Measurements from ENCODE around the gene GSG1. TPM values are rescaled to one million over a fixed set of nuclear protein-coding genes. Genes with fewer than 3 reads are reported as not detected.

The GSG1 gene
- total RNA-seq, 1 donor from 2014 or later: not detected

GRCh38 chr12:13101821-13102375 is 1.6 kb downstream of the GSG1 start:
- Histone ChIP-seq H3K27me3 (ENCODE audit: low read depth) (no peaks in the 10 kb centered on the region), H3K9me3 (replicated peaks) (no peaks in the 10 kb centered on the region), H3K4me1 (peaks cover 53% of the 10 kb centered on the region), H3K36me3 (no peaks in the 10 kb centered on the region), H3K27ac (replicated peaks) (peak overlapping the region; percentile 93), H3K4me3 (peak overlapping the region; percentile 70)
- no peak for TF ChIP-seq CTCF (IDR thresholded peaks at IDR 0.05; ENCODE audit: borderline replicate concordance)
- DNase-seq: no peak
- intact Hi-C loops (cut with micrococcal nuclease): loop anchor here (5.0 kb wide), 1 partner anchor 100 kb away; no protein-coding TSS in a partner anchor

GRCh38 chr12:13100882-13101769 is 2.3 kb downstream of the GSG1 start:
- Histone ChIP-seq H3K36me3 (no peaks in the 10 kb centered on the region), H3K9me3 (replicated peaks) (no peaks in the 10 kb centered on the region), H3K27me3 (ENCODE audit: low read depth) (no peaks in the 10 kb centered on the region), H3K27ac (replicated peaks) (peak overlapping the region; percentile 93), H3K4me1 (peaks cover 54% of the 10 kb centered on the region), H3K4me3 (peak overlapping the region; percentile 70)
- TF ChIP-seq CTCF (IDR thresholded peaks at IDR 0.05; ENCODE audit: borderline replicate concordance): peak; percentile 19
- intact Hi-C loops (cut with micrococcal nuclease): loop anchor here (5.0 kb wide), 1 partner anchor 101 kb away; no protein-coding TSS in a partner anchor
- DNase-seq: peak; percentile 91

GRCh38 chr12:13100605-13100881 is 2.9 kb downstream of the GSG1 start:
- no peaks in the 10 kb centered on the region for H3K27me3 ChIP-seq (ENCODE audit: low read depth)
- TF ChIP-seq CTCF (IDR thresholded peaks at IDR 0.05; ENCODE audit: borderline replicate concordance): no peak
- H3K36me3 ChIP-seq: no peaks in the 10 kb centered on the region
- H3K4me1 ChIP-seq: peaks cover 54% of the 10 kb centered on the region
- no peaks in the 10 kb centered on the region for H3K9me3 ChIP-seq (replicated peaks)
- intact Hi-C loops (cut with micrococcal nuclease): loop anchor here (5.0 kb wide), 1 partner anchor 102 kb away; no protein-coding TSS in a partner anchor
- peak overlapping the region; percentile 93 for H3K27ac ChIP-seq (replicated peaks)
- H3K4me3 ChIP-seq: peak overlapping the region; percentile 70
- DNase-seq: no peak

GRCh38 chr12:13099844-13100604 is 3.4 kb downstream of the GSG1 start:
- DNase-seq: no peak
- no peak for TF ChIP-seq CTCF (IDR thresholded peaks at IDR 0.05; ENCODE audit: borderline replicate concordance)
- H3K4me3 ChIP-seq: peak overlapping the region; percentile 70
- no peaks in the 10 kb centered on the region for H3K36me3 ChIP-seq
- peak overlapping the region; percentile 93 for H3K27ac ChIP-seq (replicated peaks)
- intact Hi-C loops (cut with micrococcal nuclease): loop anchor here (5.0 kb wide), 2 partner anchors 102 to 112 kb away; no protein-coding TSS in a partner anchor
- H3K27me3 ChIP-seq (ENCODE audit: low read depth): no peaks in the 10 kb centered on the region
- peaks cover 54% of the 10 kb centered on the region for H3K4me1 ChIP-seq
- no peaks in the 10 kb centered on the region for H3K9me3 ChIP-seq (replicated peaks)

GRCh38 chr12:13099066-13099843 is 4.2 kb downstream of the GSG1 start:
- no peaks in the 10 kb centered on the region for H3K27me3 ChIP-seq (ENCODE audit: low read depth)

More at GRCh38 chr12:13099066-13099843, 4.2 kb downstream of the GSG1 start:
- Histone ChIP-seq H3K4me3 (peak overlapping the region; percentile 7), H3K36me3 (no peaks in the 10 kb centered on the region), H3K9me3 (replicated peaks) (no peaks in the 10 kb centered on the region), H3K4me1 (peaks cover 54% of the 10 kb centered on the region), H3K27ac (replicated peaks) (peak overlapping the region; percentile 93)
- intact Hi-C loops (cut with micrococcal nuclease): loop anchor here (5.0 kb wide), 1 partner anchor 113 kb away; no protein-coding TSS in a partner anchor
- TF ChIP-seq CTCF (IDR thresholded peaks at IDR 0.05; ENCODE audit: borderline replicate concordance): no peak
- no peak for DNase-seq

All from left ventricle myocardium inferior (tissue), 1 donor.